A549 treated with CpdA at 1 μM for 4 hours (cell line): ENCODE results near the gene PTPRE. TPM values are rescaled to one million over a fixed set of nuclear protein-coding genes. Genes with fewer than 3 reads are reported as not detected.

Experiments
- total RNA-seq: library from RNA; stranded (reverse); fragments of 200-300 nt; extraction: Qiagen RNA extraction; gene quantifications from 5 replicates; pipeline ENCODE4 v1.2.3, GENCODE V29; 2022; ENCODE audit warnings: low read depth

PTPRE gene, protein sequence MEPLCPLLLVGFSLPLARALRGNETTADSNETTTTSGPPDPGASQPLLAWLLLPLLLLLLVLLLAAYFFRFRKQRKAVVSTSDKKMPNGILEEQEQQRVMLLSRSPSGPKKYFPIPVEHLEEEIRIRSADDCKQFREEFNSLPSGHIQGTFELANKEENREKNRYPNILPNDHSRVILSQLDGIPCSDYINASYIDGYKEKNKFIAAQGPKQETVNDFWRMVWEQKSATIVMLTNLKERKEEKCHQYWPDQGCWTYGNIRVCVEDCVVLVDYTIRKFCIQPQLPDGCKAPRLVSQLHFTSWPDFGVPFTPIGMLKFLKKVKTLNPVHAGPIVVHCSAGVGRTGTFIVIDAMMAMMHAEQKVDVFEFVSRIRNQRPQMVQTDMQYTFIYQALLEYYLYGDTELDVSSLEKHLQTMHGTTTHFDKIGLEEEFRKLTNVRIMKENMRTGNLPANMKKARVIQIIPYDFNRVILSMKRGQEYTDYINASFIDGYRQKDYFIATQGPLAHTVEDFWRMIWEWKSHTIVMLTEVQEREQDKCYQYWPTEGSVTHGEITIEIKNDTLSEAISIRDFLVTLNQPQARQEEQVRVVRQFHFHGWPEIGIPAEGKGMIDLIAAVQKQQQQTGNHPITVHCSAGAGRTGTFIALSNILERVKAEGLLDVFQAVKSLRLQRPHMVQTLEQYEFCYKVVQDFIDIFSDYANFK
- 1.9 to 3.7 TPM (median 3.0 TPM) in 5 replicates for total RNA-seq

DNA sequence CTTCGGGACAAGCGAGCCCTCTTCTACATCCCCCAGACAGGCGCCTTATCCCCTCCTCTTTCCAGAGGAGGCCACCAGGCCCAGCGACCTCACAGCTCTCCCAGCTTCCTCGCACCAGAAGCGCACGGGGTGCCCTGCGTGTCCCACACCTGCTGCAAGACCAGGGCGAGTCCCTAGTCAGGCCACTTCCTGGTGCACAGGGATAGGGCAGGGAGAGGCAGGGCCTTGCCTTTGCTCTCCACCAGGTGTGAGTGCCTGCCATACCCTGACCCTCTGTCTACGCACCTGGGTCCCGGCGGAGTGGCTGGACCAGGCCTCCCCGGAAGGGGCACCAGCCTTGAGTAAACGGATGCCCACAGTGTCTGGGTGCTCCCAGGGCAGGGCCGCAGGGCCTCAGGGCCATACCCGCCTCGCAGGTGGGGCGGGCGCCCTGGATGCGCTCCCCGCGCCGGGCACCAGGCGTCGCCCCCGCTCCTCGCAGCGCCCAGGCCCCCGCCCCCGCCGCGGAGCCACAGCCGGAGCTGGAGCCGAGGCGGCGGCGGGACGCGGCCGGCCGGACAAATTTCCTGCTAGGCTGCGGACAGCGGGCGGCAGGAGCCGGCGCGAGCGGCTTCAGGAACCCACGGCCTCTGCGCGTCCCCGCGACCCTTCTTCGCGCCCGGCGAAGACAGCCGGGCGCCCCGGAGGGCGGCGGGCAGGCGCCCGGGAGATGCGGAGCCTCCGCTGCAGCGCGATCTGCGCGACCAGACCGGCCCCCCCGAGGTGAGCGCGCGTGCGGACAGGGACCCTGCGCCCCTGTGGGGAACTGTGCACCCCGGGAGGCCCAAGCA is at the start of gene PTPRE:
TSS of gene PTPRE (plus strand) at position 556 of the 830 bp plus-strand sequence. CDS start 133,779 bp downstream, outside the sequence.

DNA sequence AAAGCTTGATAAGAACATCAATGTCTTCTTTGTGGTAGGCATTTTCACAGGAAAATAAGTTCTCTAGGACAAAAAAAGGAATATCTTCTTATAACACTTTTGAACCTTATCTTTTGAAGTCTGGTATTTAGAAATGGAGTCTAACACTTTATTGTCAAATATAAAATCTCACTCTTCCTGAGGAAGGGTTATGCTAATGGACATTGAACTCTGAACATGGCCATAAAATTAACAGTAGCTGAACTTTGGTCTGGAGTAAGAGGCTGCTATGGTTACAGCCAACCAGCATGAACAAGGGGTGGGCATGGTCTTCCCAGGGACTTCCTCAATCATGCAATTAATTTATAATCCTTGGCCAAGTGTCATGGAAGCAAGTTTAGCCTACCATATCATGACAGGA is 14.2 kb upstream of the PTPRE start, which contains the start of gene CLRN3:
TSS of gene CLRN3 (minus strand) at position 199 of the 400 bp plus-strand sequence. CDS start at position 42, 157 bp downstream.

DNA sequence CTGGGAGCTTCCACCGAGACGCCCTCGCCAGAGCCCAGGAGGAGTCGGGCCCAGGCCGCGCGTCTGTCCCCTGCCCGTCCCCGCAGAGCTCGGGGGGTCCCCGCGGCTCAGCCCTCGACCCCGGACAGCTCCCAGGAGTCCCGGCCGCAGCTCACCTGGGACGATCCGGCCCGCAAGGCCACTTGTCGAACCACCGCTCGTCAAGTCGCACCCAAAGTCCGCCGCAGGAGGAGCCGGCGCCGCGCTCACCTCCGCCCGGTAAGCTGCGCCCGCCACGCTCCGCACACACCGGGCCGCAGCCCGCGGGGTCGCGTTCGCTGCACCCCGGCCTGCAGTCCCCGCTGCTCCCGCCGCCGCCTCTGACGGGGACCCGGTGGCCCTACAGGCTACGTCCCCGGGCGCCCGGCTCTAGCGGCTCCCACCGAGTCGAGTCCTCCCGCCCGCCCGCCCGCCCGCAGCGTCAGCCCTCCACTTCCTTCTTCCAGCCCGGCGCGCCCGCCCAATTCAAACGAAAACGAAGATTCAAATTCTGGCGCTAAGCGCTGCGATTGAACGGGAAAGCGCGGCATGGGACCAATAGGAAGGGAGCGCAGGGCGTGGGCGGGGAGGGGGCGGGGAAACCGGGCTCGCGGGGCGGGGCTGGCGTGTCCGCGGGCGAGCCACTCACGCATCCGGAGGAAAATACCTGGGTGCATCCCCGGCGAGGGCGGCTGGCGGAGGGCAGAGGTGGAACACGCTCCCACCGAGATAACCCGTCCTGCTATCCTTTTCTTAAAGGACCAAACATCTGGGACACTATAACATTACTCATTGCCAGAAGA is 219.3 kb downstream of the PTPRE start, which contains the start of gene MKI67:
TSS of gene MKI67 (minus strand) at position 480 of the 821 bp plus-strand sequence. CDS start 756 bp downstream, outside the sequence.

Other genes starting within 250 kb of the PTPRE start
- gene FOXI2, start 169.9 kb upstream of the PTPRE start, total RNA-seq, result not detected in 5 replicates
- gene CLRN3, start 14.2 kb upstream of the PTPRE start, total RNA-seq, result not detected in 5 replicates
- 58.1 to 90.6 TPM (median 69.0 TPM) in 5 replicates for gene MKI67, start 219.3 kb downstream of the PTPRE start, total RNA-seq